Fibroblast of mammary gland (primary cell): Measurements from ENCODE around the gene MAP7D1.
A peak's percentile ranks its signal among the peaks of the same experiment; 100 is the strongest.

Experiments
- DNase-seq: peaks from one replicate; pipeline ENCODE4 v3.0.0-alpha.2; 2010; ENCODE audit warnings: low read depth
- H3K4me3 ChIP-seq: 2 replicates; pipeline ENCODE4 v1.5.1; 2011; ENCODE audit warnings: low read depth, mild to moderate bottlenecking, low read length, moderate library complexity; ENCODE audit not compliant: control insufficient read depth
- CTCF ChIP-seq: conservative IDR thresholded peaks from 2 replicates; pipeline ENCODE4 v1.5.1; 2011; ENCODE audit warnings: low read depth, low read length, inconsistent platforms; ENCODE audit not compliant: control insufficient read depth, insufficient read depth

Gene MAP7D1

GRCh38 chr1:36126005-36126716 lies 29.8 kb upstream of the MAP7D1 start:
- TF ChIP-seq CTCF: no peak
- no peak overlapping the region for H3K4me3 ChIP-seq
- no peak for DNase-seq

DNA sequence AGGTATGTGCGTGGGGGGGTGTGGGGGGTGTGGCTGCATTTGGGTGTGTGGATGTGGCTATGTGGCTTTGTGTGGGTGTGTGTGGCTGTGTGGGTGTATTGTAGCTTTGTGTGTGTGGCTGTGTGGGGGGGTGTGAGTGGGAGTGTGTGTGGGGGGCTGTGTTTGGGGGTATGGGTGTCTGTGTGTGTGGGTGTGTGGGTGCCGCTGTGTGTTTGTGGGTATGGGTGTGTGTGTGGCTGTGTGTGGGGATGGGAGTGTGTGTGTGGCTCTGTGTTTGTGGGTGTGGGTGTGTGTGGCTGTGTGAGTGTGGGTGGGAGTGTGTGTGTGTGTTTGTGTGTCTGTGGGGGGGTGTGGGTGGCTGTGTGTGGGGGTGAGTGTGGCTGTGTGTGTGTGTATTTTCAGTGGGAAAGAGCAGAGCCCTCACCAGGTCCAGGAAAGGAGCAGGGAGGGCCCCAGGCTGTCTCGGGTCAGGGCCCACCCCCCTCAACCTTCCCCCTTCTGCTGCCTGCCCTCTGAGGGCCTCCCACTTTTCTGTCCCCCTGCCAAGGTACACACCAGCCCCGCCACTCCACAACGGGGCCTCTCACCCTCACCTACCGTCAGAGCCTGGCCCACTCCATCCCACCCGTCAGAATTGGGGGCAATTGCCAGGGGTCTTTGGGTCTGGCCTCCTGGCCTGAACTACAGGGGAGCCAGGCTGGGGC lies 29.0 kb upstream of the MAP7D1 start:
- no peak for TF ChIP-seq CTCF
- no peak for DNase-seq
- H3K4me3 ChIP-seq: no peak overlapping the region

DNA sequence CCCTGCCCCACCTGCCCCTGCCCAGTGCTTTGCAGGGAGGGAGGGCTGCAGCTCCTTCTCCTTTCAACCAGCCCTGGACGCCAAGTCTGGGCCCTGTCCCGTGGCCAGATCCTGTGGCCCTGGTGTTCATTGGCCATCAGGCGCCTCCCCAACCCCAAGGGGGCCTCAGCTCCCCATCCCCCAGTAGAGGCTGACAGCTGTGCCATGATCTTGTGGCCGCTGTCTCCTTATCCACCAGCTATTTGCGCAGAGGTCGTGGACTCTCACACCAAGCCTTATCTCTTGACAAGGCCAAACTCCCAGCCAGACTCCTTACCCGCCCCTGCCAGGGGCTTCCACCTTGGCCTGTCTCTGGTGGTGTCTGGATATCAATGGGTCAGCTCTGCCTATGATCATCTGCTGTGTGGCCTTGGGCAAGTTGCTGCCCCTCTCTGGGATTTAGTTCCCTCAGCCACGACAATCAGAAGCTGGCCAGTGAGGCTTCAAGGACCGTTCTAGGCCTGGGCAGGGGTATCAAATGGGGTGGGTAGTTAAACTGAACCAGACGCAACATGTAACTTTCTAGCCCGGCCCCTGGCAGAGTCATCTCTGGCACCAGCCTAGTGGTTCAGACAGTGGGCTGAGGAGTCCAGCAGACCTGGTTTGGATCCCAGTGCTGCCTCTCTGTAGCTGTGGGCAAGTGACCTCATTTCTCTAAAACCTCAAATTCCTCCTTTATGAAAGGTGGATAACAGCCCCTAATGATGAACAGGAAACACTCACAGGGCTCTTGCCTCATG lies 27.6 kb upstream of the MAP7D1 start:
- TF ChIP-seq CTCF: no peak
- peak; percentile 53 for DNase-seq

DNA sequence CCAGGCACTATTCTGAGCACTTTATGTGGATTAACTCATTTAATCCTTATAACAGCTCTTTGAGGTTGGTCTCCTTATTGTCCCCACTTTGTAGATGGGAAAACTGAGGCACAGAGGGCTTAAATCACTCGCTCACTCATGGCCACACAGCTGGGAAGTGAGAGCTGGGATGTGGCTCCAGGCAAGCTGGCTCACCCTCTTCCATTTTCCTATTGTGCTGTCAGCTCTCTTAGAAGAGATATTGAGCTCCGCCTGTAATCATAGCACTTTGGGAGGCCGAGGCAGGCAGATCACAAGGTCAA lies 27.1 kb upstream of the MAP7D1 start:
- DNase-seq: no peak
- H3K4me3 ChIP-seq: no peak overlapping the region
- no peak for TF ChIP-seq CTCF

More for the DNA sequence above, 27.6 kb upstream of the MAP7D1 start:
- H3K4me3 ChIP-seq: no peak overlapping the region

DNA sequence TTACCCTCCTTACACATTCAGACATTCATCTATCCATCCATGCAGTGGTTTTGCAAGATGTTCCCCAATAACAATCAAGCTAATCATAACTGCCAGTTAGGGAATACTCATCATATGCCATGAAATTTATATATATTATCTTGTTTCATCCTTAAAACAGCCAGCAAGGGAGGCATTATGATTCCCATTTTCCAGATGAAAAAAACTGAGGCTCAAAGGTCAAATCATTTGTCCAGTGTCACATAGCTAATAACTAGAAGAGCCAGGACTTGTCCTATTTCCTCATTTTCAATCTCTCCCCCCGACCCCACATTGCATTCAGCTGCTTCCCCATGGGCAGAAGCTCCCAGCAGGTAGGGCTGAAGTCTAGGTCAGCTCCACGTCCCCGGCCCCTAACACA lies 23.9 kb upstream of the MAP7D1 start:
- no peak for DNase-seq
- no peak for TF ChIP-seq CTCF
- H3K4me3 ChIP-seq: no peak overlapping the region

GRCh38 chr1:36133484-36133883 lies 22.5 kb upstream of the MAP7D1 start:
- no peak for TF ChIP-seq CTCF
- H3K4me3 ChIP-seq: no peak overlapping the region
- peak; percentile 96 for DNase-seq
